GM18873 (cell line): ENCODE data around the gene DPYSL5.

Experiments used
- ATAC-seq: cut with Tn5 transposase; IDR thresholded peaks from one replicate; pipeline ENCODE4 v1.9.1; 2021; ENCODE audit warnings: mild to moderate bottlenecking, moderate library complexity, moderate number of reproducible peaks; ENCODE audit not compliant: unreplicated experiment, low FRiP score

DPYSL5 gene

GRCh38 chr2:26982102-26982742 is 134.3 kb downstream of the DPYSL5 start:
- no peak for ATAC-seq

- no peak for ATAC-seq
Measured at GRCh38 chr2:26983746-26984145, 135.8 kb downstream of the DPYSL5 start.

DNA sequence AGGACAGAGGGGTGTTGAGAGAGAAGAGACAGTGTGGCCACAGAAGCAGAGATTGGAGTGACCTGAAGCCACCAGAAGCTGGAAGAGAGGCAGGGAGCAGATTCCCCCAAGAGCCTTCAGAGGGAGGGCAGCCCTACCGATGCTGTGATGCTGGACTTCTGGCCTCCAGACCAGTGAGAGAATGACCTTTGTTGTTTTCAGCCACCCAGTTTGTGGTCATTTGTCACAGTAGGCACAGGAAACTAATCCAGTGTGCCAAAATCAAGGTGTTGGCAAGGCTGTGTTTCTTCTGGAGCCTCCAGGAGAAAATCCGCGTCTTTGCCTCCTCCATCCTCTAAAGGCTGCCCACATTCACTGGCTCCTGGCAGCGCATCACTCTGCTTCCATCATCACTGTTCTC is 137.9 kb downstream of the DPYSL5 start:
- no peak for ATAC-seq

DNA sequence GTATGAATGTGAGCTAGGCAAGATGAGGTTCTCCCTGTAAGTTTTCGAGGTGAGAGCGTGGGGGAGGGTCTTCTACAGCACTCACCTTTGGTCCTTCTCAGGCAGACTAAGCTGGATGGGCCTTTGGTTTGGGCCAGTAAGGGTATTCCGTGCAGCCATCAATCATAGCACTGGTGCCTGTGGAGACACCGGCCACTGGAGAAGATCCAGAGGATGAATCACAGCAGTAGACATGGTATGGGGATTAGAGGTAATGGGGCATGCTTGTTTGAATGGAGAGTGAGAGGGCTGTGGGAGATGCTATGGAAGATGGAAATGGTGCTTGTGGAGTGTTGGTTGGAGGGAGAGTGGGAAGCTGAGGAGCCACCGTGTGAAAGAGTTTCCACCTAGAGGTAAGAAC is 138.6 kb downstream of the DPYSL5 start:
- no peak for ATAC-seq

DNA sequence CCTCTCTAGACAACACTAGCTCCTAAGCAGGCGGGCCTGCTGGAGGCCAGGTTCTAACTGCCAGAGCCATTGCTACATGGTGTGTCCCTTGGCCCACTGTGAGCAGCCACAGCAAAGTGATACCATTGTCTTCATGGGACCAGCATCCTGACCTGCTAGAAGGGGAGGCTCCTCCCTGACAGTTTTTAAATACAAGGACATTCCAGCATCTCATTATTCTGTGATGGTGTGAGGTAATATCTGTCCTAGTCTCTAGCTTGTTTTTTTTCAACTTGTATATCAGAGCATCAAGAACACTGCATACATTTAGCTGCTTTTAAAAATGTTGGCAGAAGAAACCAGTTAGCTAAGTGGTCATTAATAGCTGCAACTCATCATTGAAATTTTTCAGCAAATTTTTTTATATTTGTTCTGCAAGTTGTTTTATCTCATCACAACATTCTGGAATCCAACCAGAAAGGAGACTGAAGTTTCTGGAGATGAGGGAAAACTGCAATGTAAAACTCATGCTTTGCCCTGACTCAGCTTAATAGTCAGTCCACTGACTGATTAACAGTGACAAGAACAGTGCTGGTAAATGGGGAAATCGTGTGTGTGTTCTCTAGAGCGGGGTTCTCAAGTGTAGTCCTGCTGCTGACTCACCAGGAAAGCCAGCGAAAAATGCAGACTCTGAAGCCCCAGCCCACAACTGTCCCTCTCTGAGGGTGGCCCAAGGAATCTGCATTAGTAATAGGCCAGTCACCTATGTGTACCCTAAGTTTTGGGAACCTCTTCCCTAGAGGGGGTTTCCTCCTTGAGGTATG is 140.3 kb downstream of the DPYSL5 start:
- no peak for ATAC-seq

DNA sequence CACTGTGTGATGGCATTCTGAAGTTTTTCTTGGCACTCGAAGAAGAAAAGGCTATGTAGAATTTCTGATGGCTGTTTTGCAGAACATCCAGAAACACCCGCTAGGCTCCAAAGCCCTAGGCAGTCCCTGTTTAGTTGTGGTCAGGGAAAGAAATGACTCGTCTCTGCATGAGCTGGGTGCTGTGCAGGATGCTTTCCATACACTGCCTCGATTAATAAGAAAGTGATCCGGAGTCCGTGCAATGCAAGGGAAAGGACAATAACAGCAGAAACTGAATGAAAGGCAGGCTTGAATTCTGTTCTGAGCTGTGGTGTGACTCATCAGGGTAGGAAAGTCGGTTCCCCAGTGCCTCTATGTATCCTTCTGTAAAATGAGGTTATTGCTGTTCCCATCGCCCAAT is 141.2 kb downstream of the DPYSL5 start:
- no peak for ATAC-seq

- no peak for ATAC-seq
Measured at GRCh38 chr2:26991717-26992116, 143.8 kb downstream of the DPYSL5 start.

DNA sequence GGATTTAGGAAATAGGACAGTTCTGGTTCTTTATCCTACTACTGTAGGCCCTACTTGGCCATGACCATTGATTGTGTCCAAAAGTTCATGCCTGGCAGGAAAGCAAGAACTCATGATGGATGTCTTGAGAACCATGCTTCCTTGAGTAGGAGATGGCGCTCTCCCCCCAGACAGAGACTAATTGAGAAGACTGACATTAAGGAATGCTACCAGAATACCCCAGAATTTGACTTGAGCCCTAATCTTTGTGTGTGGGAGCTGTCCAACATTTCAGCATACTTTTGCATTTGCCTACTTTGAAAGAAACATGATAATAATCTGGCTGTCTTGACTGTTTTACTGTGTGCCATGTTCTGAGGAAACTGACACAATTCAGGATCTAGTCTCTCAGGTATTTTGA is 145.8 kb downstream of the DPYSL5 start:
- ATAC-seq = no peak

- ATAC-seq = no peak
Measured at GRCh38 chr2:26994983-26995382, 147.1 kb downstream of the DPYSL5 start.

- ATAC-seq = no peak
Measured at GRCh38 chr2:26997394-26997793, 149.5 kb downstream of the DPYSL5 start.

DNA sequence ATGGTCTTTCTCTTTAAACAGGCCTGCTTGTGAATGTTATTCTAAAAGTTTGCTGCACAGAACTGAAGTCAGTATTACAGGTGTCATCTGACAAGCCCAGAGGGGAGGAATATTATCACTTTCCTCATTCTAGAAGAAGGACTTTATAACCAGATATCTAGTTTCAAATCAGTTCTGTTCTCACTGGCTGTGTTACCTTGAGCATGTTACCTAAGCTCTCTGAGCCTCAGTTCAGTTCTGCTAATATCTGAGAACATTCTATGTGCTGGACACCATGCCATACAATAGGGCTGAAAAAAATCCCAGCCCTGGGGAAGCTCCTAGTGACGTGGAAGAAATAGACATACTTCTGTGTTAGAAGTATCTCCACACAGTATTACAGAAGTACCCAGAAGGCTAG is 150.4 kb downstream of the DPYSL5 start:
- no peak for ATAC-seq
